ENCODE data around the gene TCL1A.

The TCL1A gene

GRCh38 chr14:95739356-95739755 lies 25.4 kb upstream of the TCL1A start:
- no peak for DNase-seq (ENCODE audit: low read depth in 1 of 2, low spot score in 1 of 2)
- TF ChIP-seq GABPA (IDR thresholded peaks at IDR 0.05; ENCODE audit: low read depth) = no peak
- no peak for TF ChIP-seq REST (IDR thresholded peaks at IDR 0.05; ENCODE audit: insufficient replicate concordance, low read depth)
- no peak for TF ChIP-seq POLR2AphosphoS5 (IDR thresholded peaks at IDR 0.05; ENCODE audit: low read depth)
- TF ChIP-seq SPI1 (IDR thresholded peaks at IDR 0.05; ENCODE audit: borderline replicate concordance, low read depth) = no peak
- no peak for TF ChIP-seq CTCF (IDR thresholded peaks at IDR 0.05; ENCODE audit: insufficient read depth, low read length)
- Histone ChIP-seq H3K27ac (replicated peaks) (no peak overlapping the region), H3K4me3 (replicated peaks; ENCODE audit: insufficient read depth, low read length) (no peak overlapping the region), H3K27me3 (ENCODE audit: insufficient read depth, poor library complexity, severe bottlenecking) (no peaks in the 10 kb centered on the region)

- DNase-seq (ENCODE audit: low read depth in 1 of 2, low spot score in 1 of 2) = no peak
- no peak overlapping the region for H3K4me3 ChIP-seq (replicated peaks; ENCODE audit: insufficient read depth, low read length)
- TF ChIP-seq SPI1 (IDR thresholded peaks at IDR 0.05; ENCODE audit: borderline replicate concordance, low read depth) (no peak), CTCF (IDR thresholded peaks at IDR 0.05; ENCODE audit: insufficient read depth, low read length) (no peak), GABPA (IDR thresholded peaks at IDR 0.05; ENCODE audit: low read depth) (no peak), REST (IDR thresholded peaks at IDR 0.05; ENCODE audit: insufficient replicate concordance, low read depth) (no peak), POLR2AphosphoS5 (IDR thresholded peaks at IDR 0.05; ENCODE audit: low read depth) (no peak)
- H3K27me3 ChIP-seq (ENCODE audit: insufficient read depth, poor library complexity, severe bottlenecking) = no peaks in the 10 kb centered on the region
- H3K27ac ChIP-seq (replicated peaks) = no peak overlapping the region
Measured at GRCh38 chr14:95733212-95733611, 19.3 kb upstream of the TCL1A start.

GRCh38 chr14:95730126-95730525 lies 16.2 kb upstream of the TCL1A start:
- Histone ChIP-seq H3K4me3 (replicated peaks; ENCODE audit: insufficient read depth, low read length) (no peak overlapping the region), H3K27me3 (ENCODE audit: insufficient read depth, poor library complexity, severe bottlenecking) (no peaks in the 10 kb centered on the region), H3K27ac (replicated peaks) (no peak overlapping the region)
- TF ChIP-seq CTCF (IDR thresholded peaks at IDR 0.05; ENCODE audit: insufficient read depth, low read length) (no peak), SPI1 (IDR thresholded peaks at IDR 0.05; ENCODE audit: borderline replicate concordance, low read depth) (no peak), POLR2AphosphoS5 (IDR thresholded peaks at IDR 0.05; ENCODE audit: low read depth) (no peak), REST (IDR thresholded peaks at IDR 0.05; ENCODE audit: insufficient replicate concordance, low read depth) (no peak), GABPA (IDR thresholded peaks at IDR 0.05; ENCODE audit: low read depth) (no peak)
- no peak for DNase-seq (ENCODE audit: low read depth in 1 of 2, low spot score in 1 of 2)
